ENCODE measurements around the gene CREB3L2.

Gene CREB3L2

GRCh38 chr7:137958470-137959431 is 43.1 kb downstream of the CREB3L2 start:
- H3K4me3 ChIP-seq: no peak overlapping the region
- TF ChIP-seq, protein P1, sequence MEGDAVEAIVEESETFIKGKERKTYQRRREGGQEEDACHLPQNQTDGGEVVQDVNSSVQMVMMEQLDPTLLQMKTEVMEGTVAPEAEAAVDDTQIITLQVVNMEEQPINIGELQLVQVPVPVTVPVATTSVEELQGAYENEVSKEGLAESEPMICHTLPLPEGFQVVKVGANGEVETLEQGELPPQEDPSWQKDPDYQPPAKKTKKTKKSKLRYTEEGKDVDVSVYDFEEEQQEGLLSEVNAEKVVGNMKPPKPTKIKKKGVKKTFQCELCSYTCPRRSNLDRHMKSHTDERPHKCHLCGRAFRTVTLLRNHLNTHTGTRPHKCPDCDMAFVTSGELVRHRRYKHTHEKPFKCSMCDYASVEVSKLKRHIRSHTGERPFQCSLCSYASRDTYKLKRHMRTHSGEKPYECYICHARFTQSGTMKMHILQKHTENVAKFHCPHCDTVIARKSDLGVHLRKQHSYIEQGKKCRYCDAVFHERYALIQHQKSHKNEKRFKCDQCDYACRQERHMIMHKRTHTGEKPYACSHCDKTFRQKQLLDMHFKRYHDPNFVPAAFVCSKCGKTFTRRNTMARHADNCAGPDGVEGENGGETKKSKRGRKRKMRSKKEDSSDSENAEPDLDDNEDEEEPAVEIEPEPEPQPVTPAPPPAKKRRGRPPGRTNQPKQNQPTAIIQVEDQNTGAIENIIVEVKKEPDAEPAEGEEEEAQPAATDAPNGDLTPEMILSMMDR (IDR thresholded peaks at IDR 0.05): no peak
- H3K27ac ChIP-seq: peak overlapping the region; percentile 65 to 67
- DNase-seq (ENCODE audit: low spot score): no peak

GRCh38 chr7:137957887-137958286 is 44.0 kb downstream of the CREB3L2 start:
- TF ChIP-seq, protein P1 (IDR thresholded peaks at IDR 0.05): no peak
- H3K4me3 ChIP-seq: no peak overlapping the region
- peak; percentile 90 for DNase-seq (ENCODE audit: low spot score)
- H3K27ac ChIP-seq: peak overlapping the region; percentile 65 to 67

GRCh38 chr7:137956591-137956990 is 45.3 kb downstream of the CREB3L2 start:
- Histone ChIP-seq H3K4me3 (no peak overlapping the region), H3K27ac (peak overlapping the region; percentile 59 to 65)

DNA sequence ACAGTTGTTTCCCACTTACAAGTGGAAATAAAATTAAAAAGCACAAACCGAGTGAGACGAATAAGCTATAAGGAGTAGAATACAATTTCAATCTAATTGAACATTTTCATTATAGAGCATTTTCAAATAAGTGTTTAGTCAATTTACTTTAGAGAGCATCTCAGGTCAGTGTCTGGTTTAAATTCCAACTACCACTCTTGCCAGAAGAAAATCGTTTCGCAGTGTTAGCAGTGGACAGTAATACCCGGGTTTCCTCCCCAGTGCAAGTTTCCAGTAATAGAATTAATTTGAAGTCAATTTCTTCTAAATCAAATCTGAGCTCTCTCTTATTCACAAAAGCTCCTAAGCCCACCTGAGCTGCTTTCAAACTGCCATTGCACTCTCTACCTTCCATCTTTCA is 45.7 kb downstream of the CREB3L2 start:
- DNase-seq (ENCODE audit: low spot score): no peak
- TF ChIP-seq, protein P1 (IDR thresholded peaks at IDR 0.05): no peak
- no peak overlapping the region for H3K4me3 ChIP-seq
- H3K27ac ChIP-seq: peak overlapping the region; percentile 13 to 65

More at GRCh38 chr7:137956591-137956990, 45.3 kb downstream of the CREB3L2 start:
- TF ChIP-seq, protein P1 (IDR thresholded peaks at IDR 0.05): no peak
- DNase-seq (ENCODE audit: low spot score): no peak

DNA sequence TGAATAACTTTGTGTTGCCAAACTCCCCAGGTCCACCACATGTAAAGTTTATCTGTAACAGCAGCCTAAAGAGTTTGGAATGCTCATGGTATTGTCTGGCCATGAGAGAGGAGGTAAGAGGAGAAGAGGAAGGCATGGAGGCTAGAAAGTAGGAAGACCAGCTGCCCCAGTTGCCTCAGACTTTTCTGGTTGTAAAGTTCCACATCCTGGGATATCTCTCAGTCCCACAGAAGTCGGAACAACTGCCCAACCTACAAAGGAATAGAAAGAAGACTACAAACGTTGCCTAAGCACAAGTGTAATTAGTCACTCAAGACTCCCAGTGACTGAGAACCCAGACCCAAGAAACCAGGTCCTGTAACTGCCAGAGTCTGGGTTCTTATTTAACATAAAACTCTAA is 47.3 kb downstream of the CREB3L2 start:
- Histone ChIP-seq H3K27ac (peak overlapping the region; percentile 39 to 65), H3K4me3 (no peak overlapping the region)
- TF ChIP-seq, protein P1 (IDR thresholded peaks at IDR 0.05): no peak
- no peak for DNase-seq (ENCODE audit: low spot score)

DNA sequence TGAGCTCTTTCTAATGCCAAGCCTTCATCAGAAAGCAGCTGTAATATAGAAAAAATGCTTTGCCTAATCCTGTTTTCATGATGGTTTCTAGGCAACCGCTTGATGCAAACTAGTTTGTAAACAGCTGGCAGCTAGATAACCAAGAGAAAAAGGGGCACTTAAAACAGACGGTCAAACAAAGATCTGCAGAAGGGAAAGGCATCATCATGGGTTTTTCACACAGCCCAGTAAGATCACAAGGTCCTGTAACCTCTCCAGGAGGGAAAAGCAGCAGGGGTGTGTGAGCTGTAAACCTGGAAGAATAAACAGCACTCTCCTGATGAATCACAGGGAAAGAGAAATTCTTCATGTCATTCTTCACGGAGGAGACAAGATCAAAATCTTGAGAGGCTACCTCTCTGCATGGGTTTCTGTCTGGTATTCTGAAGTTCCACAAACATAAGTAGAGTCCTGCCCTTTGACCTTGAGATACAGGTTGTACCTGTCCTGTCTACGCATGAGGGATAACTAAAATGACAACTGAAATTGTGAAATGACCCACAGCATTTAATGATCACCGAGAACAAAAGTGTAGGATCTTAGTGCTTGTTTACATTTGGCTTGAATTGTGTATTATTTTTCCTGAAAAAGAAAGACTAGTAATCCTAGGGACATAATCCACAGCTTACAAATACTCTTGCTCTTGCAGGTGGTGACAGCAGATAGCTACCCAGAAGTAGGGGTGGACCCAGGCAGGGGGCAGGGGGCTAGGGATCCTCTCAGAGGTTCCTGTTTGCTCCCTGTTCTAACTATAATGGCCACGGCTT is 48.0 kb downstream of the CREB3L2 start:
- no peak for DNase-seq (ENCODE audit: low spot score)
- TF ChIP-seq, protein P1 (IDR thresholded peaks at IDR 0.05): no peak
- Histone ChIP-seq H3K4me3 (no peak overlapping the region), H3K27ac (peak overlapping the region; percentile 39 to 68)
